Hepatocyte (in vitro differentiated cells): Measurements from ENCODE around the gene KRTAP2-2. TPM values are rescaled to one million over a fixed set of nuclear protein-coding genes. Genes with fewer than 3 reads are reported as not detected.
"Not testable (repeated sequence)": the region's sequence is repeated elsewhere in the genome, so short reads cannot be mapped to it uniquely, and the experiment has no call there.

Experiments
- DNase-seq: peaks from one replicate; pipeline ENCODE4 v3.0.0-alpha.2; 2016; ENCODE audit warnings: low spot score
- H2AFZ ChIP-seq: fragments of 200-600 bp; sonication (generic); 2 replicates; pipeline ENCODE4 v1.6.0; 2016; ENCODE audit warnings: antibody characterized with exemption, mild to moderate bottlenecking
- H3K27ac ChIP-seq: fragments of 200-600 bp; sonication (generic); 2 replicates; pipeline ENCODE4 v1.5.1; 2016; ENCODE audit warnings: mild to moderate bottlenecking
- H3K27me3 ChIP-seq: fragments of 200-600 bp; sonication (generic); 2 replicates; pipeline ENCODE4 v1.6.1; 2016
- H3K36me3 ChIP-seq: fragments of 200-600 bp; sonication (generic); replicated peaks from 2 replicates; pipeline ENCODE4 v1.5.1; 2016; ENCODE audit warnings: low read depth; ENCODE audit not compliant: insufficient read depth
- H3K4me1 ChIP-seq: fragments of 200-600 bp; sonication (generic); 2 replicates; pipeline ENCODE4 v1.5.1; 2016; ENCODE audit warnings: mild to moderate bottlenecking, moderate library complexity; ENCODE audit not compliant: insufficient read depth
- H3K4me2 ChIP-seq: fragments of 200-600 bp; sonication (generic); 2 replicates; pipeline ENCODE4 v1.6.0; 2016
- H3K4me3 ChIP-seq: fragments of 200-600 bp; sonication (generic); 2 replicates; pipeline ENCODE4 v1.5.1; 2016; ENCODE audit warnings: mild to moderate bottlenecking
- H3K79me2 ChIP-seq: fragments of 200-600 bp; sonication (generic); 2 replicates; pipeline ENCODE4 v1.6.0; 2017; ENCODE audit warnings: mild to moderate bottlenecking
- H3K9me2 ChIP-seq: fragments of 200-600 bp; sonication (generic); replicated peaks from 2 replicates; pipeline ENCODE4 v1.6.0; 2017; ENCODE audit warnings: mild to moderate bottlenecking; ENCODE audit not compliant: insufficient read depth
- H3K9me3 ChIP-seq: fragments of 200-600 bp; sonication (generic); 2 replicates; pipeline ENCODE4 v1.5.1; 2016; ENCODE audit warnings: low read depth, mild to moderate bottlenecking
- H4K20me1 ChIP-seq: fragments of 200-600 bp; sonication (generic); 2 replicates; pipeline ENCODE4 v1.6.0; 2016; ENCODE audit warnings: mild to moderate bottlenecking; ENCODE audit not compliant: insufficient read depth, poor library complexity, severe bottlenecking
- EZH2 ChIP-seq: fragments of 200-600 bp; sonication (generic); IDR thresholded peaks from 2 replicates; pipeline ENCODE4 v1.6.1; 2016; ENCODE audit warnings: antibody characterized with exemption, mild to moderate bottlenecking, borderline replicate concordance
- EZH2phosphoT487 ChIP-seq: fragments of 200-600 bp; sonication (generic); IDR thresholded peaks from one replicate; pipeline ENCODE4 v1.6.1; 2018; ENCODE audit warnings: antibody characterized with exemption, mild to moderate bottlenecking, low read depth, moderate library complexity; ENCODE audit not compliant: unreplicated experiment, severe bottlenecking
- WGBS: methylation state at CpG from one replicate; pipeline ENCODE4 v1.1.6; 2016; ENCODE audit warnings: low lambda C conversion rate; ENCODE audit errors: missing lambda C conversion rate; 5-methylcytosine and 5-hydroxymethylcytosine counted together
- polyA plus RNA-seq: library from polyadenylated mRNA; unstranded; fragments of >200 nt; fragmentation: Nextera tagmentation; extraction: Ambion mirVana; gene quantifications from 2 replicates; pipeline ENCODE4 v1.2.1, GENCODE V29; 2016
- total RNA-seq: library from RNA; depleted of rRNA; stranded (reverse); fragments of >200 nt; gene quantifications from 2 replicates; pipeline ENCODE4 v1.2.3, GENCODE V29; 2014
- TF ChIP-seq, protein P1 (sequence below): fragments of 200-600 bp; sonication (generic); IDR thresholded peaks from 2 replicates; pipeline ENCODE4 v1.5.1; 2016; ENCODE audit warnings: antibody characterized with exemption, mild to moderate bottlenecking; ENCODE audit not compliant: poor library complexity

The KRTAP2-2 gene
- total and polyA plus RNA-seq, 2 experiments from 2014 or later: not detected

DNA sequence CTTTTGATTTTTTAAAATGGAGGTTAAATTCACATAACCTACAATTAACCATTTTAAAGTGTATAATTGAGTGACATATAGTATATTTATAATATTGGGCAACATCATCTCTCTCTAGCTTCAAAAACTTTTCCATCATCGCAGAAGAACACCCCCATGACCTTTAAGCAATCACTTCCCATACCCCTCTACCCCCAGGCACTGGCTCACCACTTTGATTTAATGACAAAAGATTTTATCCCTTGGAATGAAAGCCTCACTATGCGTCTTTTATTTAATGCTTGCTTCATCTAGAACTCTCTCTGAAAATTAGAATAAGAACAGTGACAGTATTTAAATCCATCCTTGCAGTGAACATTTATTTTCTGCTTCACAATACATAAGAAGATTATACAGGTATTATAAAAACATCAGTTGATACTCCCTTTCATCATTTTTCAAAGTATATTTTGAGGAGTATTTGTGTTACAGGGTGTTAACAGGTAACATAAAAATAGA is 17.1 kb downstream of the KRTAP2-2 start:
- no peaks in the 10 kb centered on the region for H3K79me2 ChIP-seq
- DNase-seq: no peak
- no peaks in the 10 kb centered on the region for H3K9me2 ChIP-seq

DNA sequence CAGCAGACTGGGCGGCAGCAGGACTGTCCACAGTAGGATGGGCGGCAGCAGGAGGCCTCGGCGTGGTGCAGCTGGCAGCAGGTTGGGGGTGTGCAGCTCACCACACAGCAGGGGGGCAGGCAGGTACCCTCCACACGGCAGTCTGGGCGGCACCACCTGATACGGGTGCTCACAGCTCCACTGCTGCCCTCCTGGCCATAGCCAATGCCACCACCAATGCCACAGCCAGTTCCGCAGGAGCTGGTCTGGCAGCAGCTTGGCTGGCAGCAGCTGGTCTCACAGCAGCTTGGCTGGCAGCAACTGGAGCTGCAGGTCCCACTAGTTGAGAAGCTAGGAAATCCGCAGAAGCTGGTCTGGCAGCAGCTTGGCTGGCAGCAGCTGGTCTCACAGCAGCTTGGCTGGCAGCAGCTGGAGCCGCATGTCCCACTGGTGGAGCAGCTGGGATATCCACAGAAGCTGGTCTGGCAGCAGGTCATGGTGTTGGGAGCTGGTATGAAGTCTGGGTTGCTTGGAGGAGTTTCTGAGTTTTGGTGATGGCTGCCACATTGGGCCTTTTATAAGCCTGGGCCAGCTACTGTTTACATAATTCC is 20.6 kb downstream of the KRTAP2-2 start, which contains the start of gene KRTAP1-3:
Gene KRTAP1-3 (minus strand): TSS at position 529 of the 590 bp plus-strand sequence. CDS start 53 bp downstream, at position 476.
- not testable (repeated sequence) for H3K27ac ChIP-seq, DNase-seq, H3K79me2 ChIP-seq, H3K9me3 ChIP-seq, H3K4me3 ChIP-seq, H3K4me1 ChIP-seq, H4K20me1 ChIP-seq, H2AFZ ChIP-seq, H3K27me3 ChIP-seq, H3K4me2 ChIP-seq, H3K9me2 ChIP-seq, H3K36me3 ChIP-seq
- 94% methylated on average over 9 of the region's 10 CpGs for WGBS

More for the DNA sequence above, 17.1 kb downstream of the KRTAP2-2 start:
- Histone ChIP-seq H3K9me3 (no peaks in the 10 kb centered on the region), H2AFZ (no peak overlapping the region), H3K4me1 (no peaks in the 10 kb centered on the region), H4K20me1 (no peaks in the 10 kb centered on the region), H3K36me3 (no peaks in the 10 kb centered on the region), H3K4me3 (no peak overlapping the region), H3K27ac (no peak overlapping the region), H3K27me3 (no peaks in the 10 kb centered on the region), H3K4me2 (no peak overlapping the region)
- 69% methylated on average over 2 of the region's 2 CpGs for WGBS
- TF ChIP-seq EZH2phosphoT487 (no peak), EZH2 (no peak)
- TF ChIP-seq, protein P1, sequence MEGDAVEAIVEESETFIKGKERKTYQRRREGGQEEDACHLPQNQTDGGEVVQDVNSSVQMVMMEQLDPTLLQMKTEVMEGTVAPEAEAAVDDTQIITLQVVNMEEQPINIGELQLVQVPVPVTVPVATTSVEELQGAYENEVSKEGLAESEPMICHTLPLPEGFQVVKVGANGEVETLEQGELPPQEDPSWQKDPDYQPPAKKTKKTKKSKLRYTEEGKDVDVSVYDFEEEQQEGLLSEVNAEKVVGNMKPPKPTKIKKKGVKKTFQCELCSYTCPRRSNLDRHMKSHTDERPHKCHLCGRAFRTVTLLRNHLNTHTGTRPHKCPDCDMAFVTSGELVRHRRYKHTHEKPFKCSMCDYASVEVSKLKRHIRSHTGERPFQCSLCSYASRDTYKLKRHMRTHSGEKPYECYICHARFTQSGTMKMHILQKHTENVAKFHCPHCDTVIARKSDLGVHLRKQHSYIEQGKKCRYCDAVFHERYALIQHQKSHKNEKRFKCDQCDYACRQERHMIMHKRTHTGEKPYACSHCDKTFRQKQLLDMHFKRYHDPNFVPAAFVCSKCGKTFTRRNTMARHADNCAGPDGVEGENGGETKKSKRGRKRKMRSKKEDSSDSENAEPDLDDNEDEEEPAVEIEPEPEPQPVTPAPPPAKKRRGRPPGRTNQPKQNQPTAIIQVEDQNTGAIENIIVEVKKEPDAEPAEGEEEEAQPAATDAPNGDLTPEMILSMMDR: no peak

GRCh38 chr17:41029633-41030245 is 25.3 kb downstream of the KRTAP2-2 start, which contains the start of gene KRTAP1-4:
Gene KRTAP1-4 (minus strand): TSS chr17:41030195. CDS start chr17:41030078, 117 bp downstream.
- Histone ChIP-seq H3K4me2 (no peak within 1 kb of the TSS), H3K4me1 (no peaks in the 10 kb centered on the region), H3K27me3 (peaks cover 3% of the 10 kb centered on the region), H3K79me2 (no peaks in the 10 kb centered on the region), H3K4me3 (no peak within 1 kb of the TSS), H3K9me2 (no peaks in the 10 kb centered on the region), H4K20me1 (no peaks in the 10 kb centered on the region), H3K27ac (no peak within 1 kb of the TSS), H3K9me3 (no peaks in the 10 kb centered on the region), H3K36me3 (no peaks in the 10 kb centered on the region), H2AFZ (no peak within 1 kb of the TSS)
- no peak for DNase-seq
- no peak for TF ChIP-seq EZH2
- no peak for TF ChIP-seq EZH2phosphoT487
- TF ChIP-seq, protein P1: no peak
- WGBS: 89% methylated on average over 11 of the region's 12 CpGs

- Histone ChIP-seq H2AFZ (no peak within 1 kb of the TSS), H3K27me3 (peaks cover 3% of the 10 kb centered on the region), H3K79me2 (no peaks in the 10 kb centered on the region), H3K27ac (no peak within 1 kb of the TSS), H4K20me1 (no peaks in the 10 kb centered on the region), H3K4me1 (no peaks in the 10 kb centered on the region), H3K9me2 (no peaks in the 10 kb centered on the region), H3K36me3 (no peaks in the 10 kb centered on the region), H3K4me3 (no peak within 1 kb of the TSS), H3K4me2 (no peak within 1 kb of the TSS), H3K9me3 (no peaks in the 10 kb centered on the region)
- TF ChIP-seq, protein P1: no peak
- no peak for TF ChIP-seq EZH2phosphoT487
- no peak for TF ChIP-seq EZH2
- DNase-seq: no peak
- 77% methylated on average over 9 of the region's 9 CpGs for WGBS
Measured at GRCh38 chr17:41026715-41027471, 28.1 kb downstream of the KRTAP2-2 start, which contains the start of gene KRTAP1-5. Gene KRTAP1-5 (minus strand): TSS chr17:41027208. CDS start chr17:41027155, 53 bp downstream.
